CD4-positive, alpha-beta memory T cell (primary cell): Measurements from ENCODE around the gene MMP24OS. TPM values are rescaled to one million over a fixed set of nuclear protein-coding genes. Genes with fewer than 3 reads are reported as not detected.
A peak's percentile ranks its signal among the peaks of the same experiment; 100 is the strongest.

Source experiments
- CTCF ChIA-PET: fragments of 350-600 bp; sonication (Branson Sonifier 250); formaldehyde crosslinking; loops from one replicate; lab custom pipeline; 2021; ENCODE audit warnings: inconsistent platforms; ENCODE audit not compliant: partially characterized antibody; lab: Charles Lee
- POLR2A ChIA-PET: fragments of 350-600 bp; sonication (Branson Sonifier 250); formaldehyde crosslinking; loops from one replicate; lab custom pipeline; 2021; ENCODE audit not compliant: partially characterized antibody; lab: Charles Lee
- DNase-seq, 5 donors: peaks; one replicate each; pipeline versions ENCODE4 v3.0.0 to v3.0.0-alpha.2; 2020 to 2022; ENCODE audit warnings: mixed read lengths in 1 of 5
- H3K27ac ChIP-seq: one replicate; pipeline ENCODE4 v1.7.0; 2013; ENCODE audit warnings: low read depth, low read length
- H3K27me3 ChIP-seq: 2 replicates; pipeline ENCODE4 v1.7.0; 2013; ENCODE audit warnings: mild to moderate bottlenecking, low read length, moderate library complexity; ENCODE audit not compliant: insufficient read depth
- H3K36me3 ChIP-seq: 2 replicates; pipeline ENCODE4 v1.7.0; 2013; ENCODE audit warnings: mild to moderate bottlenecking, low read length, moderate library complexity; ENCODE audit not compliant: insufficient read depth
- H3K4me1 ChIP-seq: 2 replicates; pipeline ENCODE4 v1.7.0; 2013; ENCODE audit warnings: mild to moderate bottlenecking, low read length, moderate library complexity; ENCODE audit not compliant: insufficient read depth
- H3K4me3 ChIP-seq, 2 donors: one replicate each; pipeline ENCODE4 v1.7.0; 2013; ENCODE audit warnings: low read length in 2 of 2, mild to moderate bottlenecking in 1 of 2
- H3K9me3 ChIP-seq, 2 donors: one replicate each; pipeline ENCODE4 v1.7.0; 2013; ENCODE audit warnings: low read length in 2 of 2, control low read depth in 1 of 2; ENCODE audit not compliant: control insufficient read depth in 1 of 2
- H3K27ac Mint-ChIP-seq, 7 donors: one replicate each; pipeline ENCODE4 v1.8.0; 2020 to 2021; ENCODE audit warnings: mixed read lengths in 7 of 7, mild to moderate bottlenecking in 6 of 7, inconsistent platforms in 3 of 7, moderate library complexity in 3 of 7
- H3K27me3 Mint-ChIP-seq, 2 donors: one replicate each; pipeline ENCODE4 v1.8.0; 2020 to 2021; ENCODE audit warnings: mixed read lengths in 2 of 2
- H3K36me3 Mint-ChIP-seq, 2 donors: one replicate each; pipeline ENCODE4 v1.8.0; 2020 to 2021; ENCODE audit warnings: mixed read lengths in 2 of 2, inconsistent platforms in 1 of 2, mild to moderate bottlenecking in 1 of 2
- H3K4me1 Mint-ChIP-seq, 4 donors: one replicate each; pipeline ENCODE4 v1.8.0; 2020 to 2021; ENCODE audit warnings: mixed read lengths in 4 of 4, mild to moderate bottlenecking in 1 of 4
- H3K4me3 Mint-ChIP-seq, 8 donors: one replicate each; pipeline ENCODE4 v1.8.0; 2020 to 2021; ENCODE audit warnings: mixed read lengths in 8 of 8, mild to moderate bottlenecking in 7 of 8, moderate library complexity in 6 of 8, inconsistent platforms in 3 of 8
- H3K9me3 Mint-ChIP-seq, 8 donors: one replicate each; pipeline ENCODE4 v1.8.0; 2020 to 2021; ENCODE audit warnings: mixed read lengths in 8 of 8, mild to moderate bottlenecking in 5 of 8, inconsistent platforms in 3 of 8, moderate library complexity in 1 of 8
- intact Hi-C: fragments of 100-400 bp; cut with micrococcal nuclease; formaldehyde crosslinking; loops from one replicate; pipeline ENCODE4 v1.15.1; 2023
- polyA plus RNA-seq, 2 donors: library from polyadenylated mRNA; unstranded; fragments of 300-500 nt; fragmentation: Illumina TruSeq; gene quantifications; one replicate each; pipeline ENCODE4 v1.2.3, GENCODE V29; 2021
- total RNA-seq, 2 experiments: library from RNA; stranded (reverse); gene quantifications; one replicate each; pipeline ENCODE4 v1.2.3, GENCODE V29; 2021

The MMP24OS gene
- total and polyA plus RNA-seq, 4 experiments from 2014 or later = 4.4 to 91.6 (median 47.0) TPM

DNA sequence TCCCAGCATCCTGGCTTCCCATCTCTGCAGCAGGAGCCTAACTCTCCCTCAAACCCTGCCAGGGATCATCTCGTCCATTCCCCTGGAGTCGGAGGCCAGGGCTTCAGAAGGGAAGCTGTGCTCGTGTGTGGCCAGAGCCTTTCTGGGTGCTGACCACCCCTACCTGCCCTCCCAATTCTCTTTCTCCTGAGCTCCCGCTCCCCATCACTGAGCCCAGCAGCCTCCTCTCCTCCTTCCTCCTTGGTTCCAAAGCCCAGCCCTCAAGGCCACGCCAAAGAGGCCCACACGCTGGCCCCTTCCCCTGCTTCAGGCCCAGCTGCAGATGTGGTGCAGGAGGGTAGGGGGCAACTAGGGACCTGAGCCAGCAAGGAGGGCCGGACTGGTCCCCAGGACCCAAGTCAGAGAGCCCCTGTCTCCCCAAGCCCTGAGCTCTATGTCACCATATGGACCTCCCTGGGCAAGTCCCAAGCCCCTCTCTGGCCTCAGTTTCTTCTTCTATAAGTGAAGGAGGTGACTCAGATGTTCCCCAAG, 13.0 kb upstream of the MMP24OS start:
- Mint-ChIP-seq H3K27me3 (peaks cover 3 to 7% of the 10 kb centered on the region in 2 donors), H3K9me3 (no peaks in the 10 kb centered on the region), H3K36me3 (no peaks in the 10 kb centered on the region), H3K27ac (peak overlapping the region in 1 of 7 donors; percentile 17), H3K4me3 (no peak overlapping the region), H3K4me1 (peaks cover 0 to 2% (median 2%) of the 10 kb centered on the region in 4 donors)
- Histone ChIP-seq H3K4me1 (no peaks in the 10 kb centered on the region), H3K4me3 (no peak overlapping the region), H3K9me3 (no peaks in the 10 kb centered on the region), H3K27me3 (no peaks in the 10 kb centered on the region), H3K27ac (no peak overlapping the region), H3K36me3 (no peaks in the 10 kb centered on the region)
- ChIA-PET CTCF (interaction anchor here (5.8 kb wide), 1 partner anchor 12 kb away, joined by 27 read pairs; no protein-coding TSS in a partner anchor), POLR2A (interaction anchor here (0.5 kb wide), 1 partner anchor 410 kb away, joined by 4 read pairs; no protein-coding TSS in a partner anchor)
- intact Hi-C loops = no loop called here
- DNase-seq = no peak

DNA sequence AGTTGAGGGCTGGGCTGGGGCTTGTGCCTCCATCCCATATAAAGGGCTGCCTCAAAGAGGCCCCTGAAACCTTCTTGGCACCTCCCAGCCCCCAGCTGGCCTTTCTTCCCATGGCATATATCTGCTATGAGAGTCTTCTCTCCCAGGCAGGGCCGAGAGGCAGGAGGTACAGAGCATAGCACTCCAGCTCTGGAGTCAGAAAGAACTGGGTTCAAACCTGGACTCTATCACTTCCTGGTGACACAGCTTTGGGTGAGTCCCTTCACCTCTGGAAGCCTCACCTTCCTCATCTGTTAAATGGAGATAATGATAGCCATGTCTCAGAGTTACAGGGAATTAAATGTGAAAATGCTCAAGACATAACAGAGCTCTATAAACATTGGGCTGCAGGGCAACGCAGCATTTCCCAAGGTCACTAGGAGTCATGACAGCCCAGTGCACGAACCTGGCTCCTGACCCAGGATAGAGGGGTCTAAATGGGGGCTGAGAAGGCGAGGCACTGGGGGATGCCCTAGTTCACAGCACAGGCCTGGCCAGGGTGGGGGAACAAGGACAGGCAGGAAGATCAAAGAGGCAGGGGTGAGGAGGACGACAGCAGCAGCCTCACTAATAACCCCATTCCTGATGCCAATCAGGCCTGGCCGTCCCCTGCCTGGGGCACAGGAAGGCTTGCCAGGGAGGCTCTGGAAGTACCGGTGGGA, 12.4 kb upstream of the MMP24OS start:
- no peak overlapping the region for H3K27ac Mint-ChIP-seq
- intact Hi-C loops = no loop called here
- ChIA-PET POLR2A (interaction anchor here (0.5 kb wide), 1 partner anchor 410 kb away, joined by 4 read pairs; no protein-coding TSS in a partner anchor), CTCF (interaction anchor here (5.8 kb wide), 1 partner anchor 13 kb away, joined by 27 read pairs; no protein-coding TSS in a partner anchor)
- H3K4me1 ChIP-seq = no peaks in the 10 kb centered on the region
- peaks cover 3 to 6% of the 10 kb centered on the region in 2 donors for H3K27me3 Mint-ChIP-seq
- no peaks in the 10 kb centered on the region for H3K27me3 ChIP-seq
- no peak for DNase-seq
- no peaks in the 10 kb centered on the region for H3K9me3 Mint-ChIP-seq
- H3K36me3 ChIP-seq = no peaks in the 10 kb centered on the region
- H3K36me3 Mint-ChIP-seq = peaks cover 0 to 3% of the 10 kb centered on the region in 2 donors
- H3K4me1 Mint-ChIP-seq = peaks cover 1 to 8% (median 7%) of the 10 kb centered on the region in 4 donors
- H3K9me3 ChIP-seq = no peaks in the 10 kb centered on the region
- H3K4me3 Mint-ChIP-seq = no peak overlapping the region
- H3K4me3 ChIP-seq = no peak overlapping the region
- H3K27ac ChIP-seq = no peak overlapping the region

DNA sequence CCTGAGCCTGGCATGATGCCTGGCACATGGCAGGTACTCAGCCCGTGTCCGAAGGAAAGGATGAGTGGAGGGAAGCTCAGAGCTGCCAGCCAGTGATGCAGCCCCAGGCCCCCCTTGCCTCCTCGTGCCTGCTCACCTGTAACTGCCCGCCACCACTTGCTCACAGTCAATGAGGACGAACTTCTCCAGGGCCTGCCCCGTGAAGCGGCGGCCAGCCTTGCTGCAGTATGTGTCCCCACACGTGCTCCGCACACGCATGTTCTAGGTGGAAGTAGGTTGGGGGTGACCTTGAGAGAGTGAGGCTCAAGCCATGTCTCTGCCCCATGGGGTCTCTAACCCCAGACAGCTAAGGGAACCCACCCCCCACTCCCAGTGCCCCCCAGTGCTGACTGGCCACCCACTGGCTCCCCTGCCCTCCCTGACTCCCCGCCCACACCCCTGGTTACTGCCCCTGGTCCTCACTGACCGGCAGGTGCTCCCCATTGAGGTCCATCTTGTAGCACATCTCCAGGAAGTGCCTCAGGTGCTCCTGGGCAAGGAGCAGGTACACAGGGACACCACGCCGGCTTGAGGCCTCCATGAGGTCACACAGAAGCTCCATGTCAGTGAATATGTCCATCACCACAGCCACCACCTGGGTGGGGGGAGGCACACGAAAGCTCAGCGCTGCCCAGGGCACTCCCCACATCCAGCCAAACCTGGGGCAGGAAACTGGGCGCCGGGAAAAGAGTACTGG, 10.6 kb upstream of the MMP24OS start:
- no peak for DNase-seq
- intact Hi-C loops = no loop called here
- Histone ChIP-seq H3K4me1 (peaks cover 11% of the 10 kb centered on the region), H3K27ac (no peak overlapping the region), H3K9me3 (no peaks in the 10 kb centered on the region), H3K4me3 (no peak overlapping the region), H3K36me3 (no peaks in the 10 kb centered on the region), H3K27me3 (no peaks in the 10 kb centered on the region)
- Mint-ChIP-seq H3K36me3 (peaks cover 0 to 12% of the 10 kb centered on the region in 2 donors), H3K4me3 (peak overlapping the region in 1 of 8 donors; percentile 29), H3K9me3 (no peaks in the 10 kb centered on the region), H3K27ac (no peak overlapping the region), H3K4me1 (peaks cover 7 to 23% (median 18%) of the 10 kb centered on the region in 4 donors), H3K27me3 (no peaks in the 10 kb centered on the region)
- POLR2A ChIA-PET = interaction anchor here (2.8 kb wide), 1 partner anchor 11 kb away, joined by 9 read pairs; the partner anchor contains the start of gene MMP24OS
- CTCF ChIA-PET = interaction anchor here (2.7 kb wide), 1 partner anchor 15 kb away, joined by 11 read pairs; no protein-coding TSS in a partner anchor

DNA sequence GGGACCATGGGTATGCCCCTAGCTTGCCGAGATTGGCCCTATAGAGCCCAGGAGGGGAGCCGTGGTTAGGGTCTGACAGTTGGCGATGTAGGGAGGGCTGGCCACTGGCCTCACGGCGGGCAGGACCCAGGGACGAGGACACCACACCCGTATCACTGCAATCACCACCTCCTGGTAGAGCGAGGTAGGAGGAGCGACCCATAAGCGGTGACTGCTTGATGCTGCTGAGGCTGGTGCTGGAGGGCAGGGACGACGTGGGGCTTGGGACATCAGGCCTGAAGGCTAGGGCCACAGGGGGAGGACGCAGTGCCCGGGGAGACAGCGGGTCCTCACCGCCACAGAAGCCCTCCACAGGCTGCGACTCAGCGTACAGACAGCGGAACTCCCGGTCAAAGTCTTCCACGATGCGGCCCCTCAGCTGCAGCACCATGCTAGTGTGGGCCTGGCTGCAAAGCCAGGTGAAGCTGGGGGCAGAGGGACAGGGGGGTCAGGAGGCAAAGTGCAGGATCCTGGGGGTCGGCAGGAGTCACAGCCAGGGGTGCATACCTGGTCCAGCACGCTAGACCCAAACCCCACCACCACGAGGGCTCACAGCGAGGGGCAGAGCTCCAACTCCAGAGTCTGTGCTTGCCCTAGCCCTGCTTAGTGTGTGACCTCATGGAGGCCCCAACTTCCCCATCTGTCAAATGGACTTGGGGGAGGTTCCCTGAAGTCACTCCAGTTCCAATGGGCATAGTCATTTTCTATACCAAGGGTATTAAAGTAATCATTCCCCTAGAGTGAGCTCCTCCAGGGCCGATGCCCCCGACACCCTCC, 9.8 kb upstream of the MMP24OS start:
- Mint-ChIP-seq H3K4me3 (peak overlapping the region in 2 of 8 donors; percentile 20 to 29), H3K9me3 (no peaks in the 10 kb centered on the region), H3K27me3 (no peaks in the 10 kb centered on the region), H3K27ac (peak overlapping the region in 1 of 7 donors; percentile 36), H3K4me1 (peaks cover 11 to 29% (median 24%) of the 10 kb centered on the region in 4 donors), H3K36me3 (peaks cover 0 to 12% of the 10 kb centered on the region in 2 donors)
- no peaks in the 10 kb centered on the region for H3K36me3 ChIP-seq
- H3K9me3 ChIP-seq = no peaks in the 10 kb centered on the region
- DNase-seq = no peak
- no peak overlapping the region for H3K4me3 ChIP-seq
- intact Hi-C loops = no loop called here
- H3K27me3 ChIP-seq = no peaks in the 10 kb centered on the region
- ChIA-PET CTCF (interaction anchor here (2.7 kb wide), 1 partner anchor 16 kb away, joined by 11 read pairs; no protein-coding TSS in a partner anchor), POLR2A (interaction anchor here (2.8 kb wide), 1 partner anchor 10 kb away, joined by 9 read pairs; the partner anchor contains the start of gene MMP24OS)
- H3K27ac ChIP-seq = no peak overlapping the region
- H3K4me1 ChIP-seq = peaks cover 18% of the 10 kb centered on the region

DNA sequence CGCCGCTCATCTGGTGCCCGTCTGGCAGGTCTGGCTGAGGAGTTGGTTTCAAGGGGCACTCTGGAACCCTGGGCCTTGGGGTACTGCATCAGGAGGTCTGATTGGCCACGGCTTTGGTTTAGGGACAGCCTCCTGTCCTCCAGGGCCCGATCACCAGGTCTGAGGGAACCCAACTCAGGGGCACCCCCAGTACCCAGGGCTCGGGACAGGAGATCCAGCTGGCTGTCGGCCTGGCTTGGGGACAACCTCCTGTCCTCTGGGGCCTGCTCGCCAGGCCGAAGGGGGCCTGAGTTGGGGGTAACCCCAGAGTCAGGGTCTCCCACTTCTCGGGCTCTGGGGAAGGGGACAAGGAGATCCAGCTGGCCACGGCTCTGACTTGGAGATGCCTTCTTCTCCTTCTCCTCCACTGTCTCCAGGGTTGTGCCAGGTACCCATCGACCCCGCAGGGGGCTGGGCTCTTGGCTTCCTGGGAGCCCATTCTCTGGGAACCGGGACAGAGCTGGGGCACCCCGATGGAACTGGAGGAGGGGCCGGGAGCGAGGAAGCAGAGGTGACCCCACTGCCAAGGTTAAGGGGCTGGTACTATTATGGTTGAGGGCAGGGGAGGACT, 9.1 kb upstream of the MMP24OS start:
- Mint-ChIP-seq H3K4me1 (peaks cover 15 to 34% (median 27%) of the 10 kb centered on the region in 4 donors), H3K27me3 (no peaks in the 10 kb centered on the region), H3K27ac (peak overlapping the region in 1 of 7 donors; percentile 36), H3K4me3 (peak overlapping the region in 1 of 8 donors; percentile 20), H3K9me3 (no peaks in the 10 kb centered on the region), H3K36me3 (peaks cover 0 to 16% of the 10 kb centered on the region in 2 donors)
- Histone ChIP-seq H3K4me1 (peaks cover 18% of the 10 kb centered on the region), H3K27me3 (no peaks in the 10 kb centered on the region), H3K9me3 (no peaks in the 10 kb centered on the region), H3K4me3 (no peak overlapping the region), H3K36me3 (no peaks in the 10 kb centered on the region), H3K27ac (no peak overlapping the region)
- CTCF ChIA-PET = interaction anchor here (2.7 kb wide), 1 partner anchor 17 kb away, joined by 11 read pairs; no protein-coding TSS in a partner anchor
- intact Hi-C loops = no loop called here
- POLR2A ChIA-PET = interaction anchor here (2.8 kb wide), 1 partner anchor 9 kb away, joined by 9 read pairs; the partner anchor contains the start of gene MMP24OS
- DNase-seq = no peak
